Mesenchymal stem cell (in vitro differentiated cells and primary cell): ENCODE measurements around the gene WWOX.

Source experiments
- DNase-seq: peaks from one replicate; pipeline ENCODE4 v3.0.0-alpha.2; 2013
- H2AFZ ChIP-seq: one replicate; pipeline ENCODE4 v1.6.1; 2013; ENCODE audit warnings: low read depth, mild to moderate bottlenecking, control low read depth, inconsistent platforms, low read length, moderate library complexity
- H2AK5ac ChIP-seq: 2 replicates; pipeline ENCODE4 v1.6.1; 2013; ENCODE audit warnings: low read length, moderate library complexity, mild to moderate bottlenecking, inconsistent platforms; ENCODE audit not compliant: severe bottlenecking
- H2BK120ac ChIP-seq: one replicate; pipeline ENCODE4 v1.6.1; 2013; ENCODE audit warnings: low read depth, mild to moderate bottlenecking, inconsistent platforms, low read length, moderate library complexity
- H2BK12ac ChIP-seq, 2 experiments: one replicate each; pipeline ENCODE4 v1.6.1; 2013; ENCODE audit warnings: inconsistent platforms in 2 of 2, low read length in 2 of 2, mild to moderate bottlenecking in 2 of 2, moderate library complexity in 2 of 2, control low read depth in 1 of 2
- H2BK15ac ChIP-seq: one replicate; pipeline ENCODE4 v1.6.1; 2013; ENCODE audit warnings: mild to moderate bottlenecking, low read depth, inconsistent platforms; ENCODE audit not compliant: poor library complexity, severe bottlenecking
- H2BK5ac ChIP-seq: 2 replicates; pipeline ENCODE4 v1.6.1; 2013; ENCODE audit warnings: low read depth, mild to moderate bottlenecking, low read length, control low read depth, inconsistent platforms; ENCODE audit not compliant: poor library complexity, severe bottlenecking
- H3K14ac ChIP-seq, 2 experiments: one replicate each; pipeline ENCODE4 v1.6.1; 2013; ENCODE audit warnings: inconsistent platforms in 2 of 2, low read length in 2 of 2, control low read depth in 1 of 2, mild to moderate bottlenecking in 1 of 2, moderate library complexity in 1 of 2
- H3K18ac ChIP-seq, 2 experiments: one replicate each; pipeline ENCODE4 v1.6.1; 2013; ENCODE audit warnings: inconsistent platforms in 2 of 2, low read length in 2 of 2, control low read depth in 1 of 2, low read depth in 1 of 2, mild to moderate bottlenecking in 1 of 2
- H3K23ac ChIP-seq, 2 experiments: one replicate each; pipeline ENCODE4 v1.6.1; 2013; ENCODE audit warnings: inconsistent platforms in 2 of 2, low read length in 2 of 2, mild to moderate bottlenecking in 2 of 2, moderate library complexity in 2 of 2, control low read depth in 1 of 2
- H3K27ac ChIP-seq: 2 replicates; pipeline ENCODE4 v1.5.1; 2013; ENCODE audit warnings: mild to moderate bottlenecking, moderate library complexity, low read length, control low read depth, inconsistent platforms; ENCODE audit not compliant: poor library complexity, severe bottlenecking
- H3K27me3 ChIP-seq, 2 experiments: 2 replicates each; pipeline versions ENCODE4 v1.6.1 to v1.7.0; 2013; ENCODE audit warnings: low read length in 2 of 2, mild to moderate bottlenecking in 2 of 2, moderate library complexity in 2 of 2, control low read depth in 1 of 2, inconsistent platforms in 1 of 2; ENCODE audit not compliant: control insufficient read depth in 1 of 2, insufficient read depth in 1 of 2
- H3K36me3 ChIP-seq, 2 experiments: 2 replicates each; pipeline versions ENCODE4 v1.6.1 to v1.7.0; 2013; ENCODE audit warnings: low read length in 2 of 2, control low read depth in 1 of 2, inconsistent platforms in 1 of 2, low read depth in 1 of 2, mild to moderate bottlenecking in 1 of 2; ENCODE audit not compliant: insufficient read depth in 2 of 2, control insufficient read depth in 1 of 2
- H3K4ac ChIP-seq, 2 experiments: one replicate each; pipeline ENCODE4 v1.6.1; 2013; ENCODE audit warnings: inconsistent platforms in 2 of 2, low read length in 2 of 2, mild to moderate bottlenecking in 2 of 2, moderate library complexity in 2 of 2, control low read depth in 1 of 2, low read depth in 1 of 2
- H3K4me1 ChIP-seq: 2 replicates; pipeline ENCODE4 v1.6.1; 2013; ENCODE audit warnings: low read depth, low read length, control low read depth; ENCODE audit not compliant: control insufficient read depth, insufficient read depth
- H3K4me2 ChIP-seq: 2 replicates; pipeline ENCODE4 v1.6.1; 2013; ENCODE audit warnings: low read length, mild to moderate bottlenecking, inconsistent platforms; ENCODE audit not compliant: poor library complexity, severe bottlenecking
- H3K4me3 ChIP-seq, 2 experiments: 2 replicates each; pipeline versions ENCODE4 v1.5.1 to v1.7.0; 2013; ENCODE audit warnings: low read length in 2 of 2, mild to moderate bottlenecking in 2 of 2, control low read depth in 1 of 2, low read depth in 1 of 2; ENCODE audit not compliant: insufficient read depth in 1 of 2
- H3K79me1 ChIP-seq: replicated peaks from 2 replicates; pipeline ENCODE4 v1.6.1; 2013; ENCODE audit warnings: mild to moderate bottlenecking, control low read depth, low read length, inconsistent platforms; ENCODE audit not compliant: poor library complexity, severe bottlenecking
- H3K9ac ChIP-seq: 2 replicates; pipeline ENCODE4 v1.7.0; 2013; ENCODE audit warnings: mild to moderate bottlenecking, low read length, moderate library complexity
- H3K9me3 ChIP-seq: 2 replicates; pipeline ENCODE4 v1.7.0; 2013; ENCODE audit warnings: mild to moderate bottlenecking, low read length; ENCODE audit not compliant: control insufficient read depth
- H4K8ac ChIP-seq: one replicate; pipeline ENCODE4 v1.6.1; 2013; ENCODE audit warnings: inconsistent platforms, mild to moderate bottlenecking, low read length, moderate library complexity
- H4K91ac ChIP-seq: one replicate; pipeline ENCODE4 v1.6.1; 2013; ENCODE audit warnings: mild to moderate bottlenecking, low read length, inconsistent platforms
- WGBS: methylation state at CpG from one replicate; pipeline ENCODE4 v1.1.7; 2013; ENCODE audit warnings: mixed read lengths; 5-methylcytosine and 5-hydroxymethylcytosine counted together

WWOX gene

DNA sequence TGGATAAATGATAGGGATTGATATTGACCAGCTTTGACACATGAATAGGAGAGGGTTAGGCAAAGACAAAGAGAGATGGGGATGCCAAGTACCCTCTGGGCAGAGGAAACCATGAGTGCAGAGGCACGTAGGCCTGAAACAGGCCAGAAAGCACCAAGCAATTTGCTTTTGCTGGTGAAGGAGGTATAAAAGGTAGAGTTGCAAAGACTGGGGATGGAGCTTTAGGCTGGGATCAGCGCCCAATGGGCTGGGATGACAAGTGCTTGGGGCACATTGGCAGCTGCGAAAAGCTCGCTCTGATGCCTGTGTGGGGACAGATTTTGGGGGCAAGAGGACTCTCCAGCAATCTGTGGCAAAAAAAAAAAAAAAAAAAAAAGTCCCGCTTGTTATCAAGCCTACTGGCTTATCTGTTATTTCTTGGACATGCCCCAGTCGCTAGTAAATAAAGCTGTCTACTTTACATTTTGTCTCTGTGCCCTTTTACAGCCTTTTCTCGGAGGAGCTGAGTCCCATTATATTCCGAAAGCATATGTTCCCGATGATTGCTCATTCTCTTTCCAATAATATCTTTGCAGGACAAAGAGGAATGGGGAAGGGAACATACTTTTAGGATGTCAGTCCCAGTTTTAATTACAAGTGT, 922.7 kb downstream of the WWOX start:
- H3K4me2 ChIP-seq, result no peak overlapping the region
- H3K36me3 ChIP-seq, result no peaks in the 10 kb centered on the region
- no peak overlapping the region for H3K27ac ChIP-seq
- H3K4me1 ChIP-seq, result no peaks in the 10 kb centered on the region
- no peak overlapping the region for H2AFZ ChIP-seq
- WGBS, result 89% methylated on average over 9 of the region's 9 CpGs
- H2BK5ac ChIP-seq, result no peak overlapping the region
- no peak overlapping the region for H3K14ac ChIP-seq
- no peaks in the 10 kb centered on the region for H3K79me1 ChIP-seq
- no peak overlapping the region for H4K91ac ChIP-seq
- no peak overlapping the region for H3K23ac ChIP-seq
- no peak overlapping the region for H2BK12ac ChIP-seq
- H2AK5ac ChIP-seq, result no peak overlapping the region
- no peaks in the 10 kb centered on the region for H3K27me3 ChIP-seq
- H3K9ac ChIP-seq, result no peak overlapping the region
- H2BK15ac ChIP-seq, result no peak overlapping the region
- no peak overlapping the region for H3K4me3 ChIP-seq
- DNase-seq, result no peak
- H3K9me3 ChIP-seq, result no peaks in the 10 kb centered on the region
- H3K4ac ChIP-seq, result no peak overlapping the region
- no peak overlapping the region for H4K8ac ChIP-seq
- no peak overlapping the region for H2BK120ac ChIP-seq
- H3K18ac ChIP-seq, result no peak overlapping the region

DNA sequence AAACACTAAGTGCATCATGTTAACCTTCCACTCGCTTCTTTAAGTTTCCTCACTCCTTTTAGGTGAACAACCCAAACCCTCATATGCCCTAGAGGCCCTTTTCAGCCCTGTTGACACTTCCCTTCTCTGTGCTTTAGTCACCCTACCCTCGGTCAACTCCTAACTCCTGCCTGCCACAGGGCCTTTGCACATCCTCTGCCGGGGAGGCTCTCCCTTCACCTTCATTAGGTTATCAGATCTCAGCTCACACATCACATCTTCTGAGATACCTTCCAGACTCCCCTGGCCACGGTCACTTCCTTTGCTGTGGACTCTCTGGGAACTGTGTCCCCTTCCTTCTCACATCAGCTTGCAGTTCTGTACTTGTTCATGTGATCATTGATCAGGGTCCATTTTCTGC, 926.7 kb downstream of the WWOX start:
- Histone ChIP-seq H3K9me3 (no peaks in the 10 kb centered on the region), H3K9ac (no peak overlapping the region), H3K27ac (no peak overlapping the region), H3K36me3 (no peaks in the 10 kb centered on the region), H2BK15ac (no peak overlapping the region), H4K91ac (no peak overlapping the region), H2BK12ac (no peak overlapping the region), H3K23ac (no peak overlapping the region), H3K4me2 (no peak overlapping the region), H3K4me3 (no peak overlapping the region), H3K4me1 (no peaks in the 10 kb centered on the region), H2BK5ac (no peak overlapping the region), H2AK5ac (no peak overlapping the region), H2AFZ (no peak overlapping the region), H3K4ac (no peak overlapping the region), H3K18ac (no peak overlapping the region), H2BK120ac (no peak overlapping the region), H4K8ac (no peak overlapping the region), H3K27me3 (no peaks in the 10 kb centered on the region), H3K79me1 (no peaks in the 10 kb centered on the region), H3K14ac (no peak overlapping the region)
- WGBS, result 86% methylated on average over 4 of the region's 4 CpGs
- DNase-seq, result no peak

DNA sequence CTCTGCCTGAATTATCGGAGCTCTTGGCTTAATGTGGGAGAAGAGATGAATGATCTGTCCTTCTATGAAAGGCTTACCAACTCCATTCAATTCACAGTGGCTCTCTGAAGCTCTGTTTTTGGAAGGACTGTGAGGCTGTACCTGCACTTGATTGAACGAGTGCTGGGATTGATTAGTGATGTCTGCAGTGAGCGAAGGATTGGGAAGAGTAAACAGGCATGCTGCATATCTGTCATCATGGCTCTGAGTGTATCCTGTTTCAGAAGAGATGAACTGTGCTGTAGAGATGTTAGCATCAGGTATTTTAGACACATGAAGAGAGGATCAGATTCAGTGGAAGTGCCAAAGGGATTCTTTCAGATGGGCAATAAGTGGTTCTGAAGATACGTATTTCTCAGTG, 937.1 kb downstream of the WWOX start:
- Histone ChIP-seq H3K36me3 (no peaks in the 10 kb centered on the region), H3K14ac (no peak overlapping the region), H4K8ac (no peak overlapping the region), H3K9ac (no peak overlapping the region), H3K4me2 (no peak overlapping the region), H3K9me3 (peaks cover 8% of the 10 kb centered on the region), H3K18ac (no peak overlapping the region), H3K4me3 (no peak overlapping the region), H2BK15ac (no peak overlapping the region), H2AFZ (no peak overlapping the region), H2AK5ac (no peak overlapping the region), H3K4ac (no peak overlapping the region), H3K27ac (no peak overlapping the region), H3K79me1 (no peaks in the 10 kb centered on the region), H4K91ac (no peak overlapping the region), H3K23ac (no peak overlapping the region), H2BK12ac (no peak overlapping the region), H2BK120ac (no peak overlapping the region), H3K27me3 (no peaks in the 10 kb centered on the region), H3K4me1 (no peaks in the 10 kb centered on the region), H2BK5ac (no peak overlapping the region)
- 93% methylated on average over 4 of the region's 4 CpGs for WGBS
- no peak for DNase-seq

DNA sequence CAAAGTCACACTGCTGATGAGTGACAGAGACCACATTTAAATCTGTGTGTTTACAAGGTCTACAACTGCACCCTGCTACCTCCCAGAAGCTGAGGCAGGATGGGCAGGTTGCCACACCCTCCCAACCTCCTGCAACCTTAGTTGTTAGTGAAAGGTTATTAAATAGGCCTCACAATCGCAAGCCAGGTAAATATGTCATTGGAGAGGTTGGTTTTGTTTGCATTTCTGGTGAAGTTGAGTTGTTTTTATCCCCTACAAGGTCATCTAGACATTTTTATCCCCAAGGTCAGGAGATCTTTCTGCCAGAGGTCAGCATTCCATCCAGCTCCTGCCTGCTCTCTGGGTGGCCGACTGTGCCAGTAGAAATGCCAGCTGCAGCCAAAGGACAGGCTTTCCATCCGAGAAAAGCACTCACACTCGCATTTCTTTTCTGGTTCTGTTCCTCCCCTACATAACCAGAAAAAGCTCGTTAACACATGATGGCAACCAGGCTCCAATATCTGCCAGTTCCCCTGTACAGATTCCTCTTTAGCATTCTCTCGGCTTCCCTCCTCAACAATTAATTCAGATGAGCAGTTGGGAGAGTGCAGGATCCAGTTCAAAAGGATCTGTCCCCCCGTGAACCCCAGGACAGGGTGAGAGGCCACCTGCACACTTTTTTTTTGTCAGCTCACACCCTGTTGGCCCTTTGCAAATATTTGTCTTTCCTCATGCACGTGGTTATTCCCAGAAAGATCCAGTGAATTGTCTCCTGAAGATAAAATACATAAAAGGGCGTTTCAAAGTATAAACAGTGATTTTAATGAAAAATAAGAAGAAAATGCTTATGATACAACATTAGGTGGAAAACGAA, 938.3 kb downstream of the WWOX start:
- H3K9ac ChIP-seq, result no peak overlapping the region
- H3K4me2 ChIP-seq, result no peak overlapping the region
- peaks cover 8% of the 10 kb centered on the region for H3K9me3 ChIP-seq
- no peak overlapping the region for H2BK12ac ChIP-seq
- H3K4me1 ChIP-seq, result no peaks in the 10 kb centered on the region
- DNase-seq, result no peak
- H3K18ac ChIP-seq, result no peak overlapping the region
- 61% methylated on average over 7 of the region's 10 CpGs for WGBS
- H3K27ac ChIP-seq, result no peak overlapping the region
- H3K36me3 ChIP-seq, result no peaks in the 10 kb centered on the region
- H3K23ac ChIP-seq, result no peak overlapping the region
- H2AFZ ChIP-seq, result no peak overlapping the region
- no peak overlapping the region for H2BK5ac ChIP-seq
- no peak overlapping the region for H3K4me3 ChIP-seq
- no peak overlapping the region for H4K8ac ChIP-seq
- H3K4ac ChIP-seq, result no peak overlapping the region
- H2BK15ac ChIP-seq, result no peak overlapping the region
- no peaks in the 10 kb centered on the region for H3K27me3 ChIP-seq
- H3K79me1 ChIP-seq, result no peaks in the 10 kb centered on the region
- no peak overlapping the region for H2AK5ac ChIP-seq
- H3K14ac ChIP-seq, result no peak overlapping the region
- H4K91ac ChIP-seq, result no peak overlapping the region
- no peak overlapping the region for H2BK120ac ChIP-seq
